Tibial nerve (tissue), 4 donors: ENCODE results near the gene SPOCK3. TPM values are rescaled to one million over a fixed set of nuclear protein-coding genes. Genes with fewer than 3 reads are reported as not detected.

Experiments
- DNase-seq, 2 donors: peaks; one replicate each; pipeline ENCODE4 v3.0.0-alpha.2; 2019; ENCODE audit warnings: low spot score in 2 of 2
- H3K27ac ChIP-seq, 4 donors: fragments of 200-600 bp; sonication (generic) in 3 of 4; one replicate each; pipeline ENCODE4 v1.5.1; 2017 to 2019; ENCODE audit warnings: mild to moderate bottlenecking in 1 of 4
- H3K27me3 ChIP-seq, 2 donors: fragments of 200-600 bp; sonication (generic) in 1 of 2; one replicate each; pipeline versions ENCODE4 v1.5.1 to v1.6.0; 2017 to 2019
- H3K36me3 ChIP-seq, 3 donors: fragments of 200-600 bp; sonication (generic); one replicate each; pipeline ENCODE4 v1.5.1; 2018 to 2019
- H3K4me1 ChIP-seq, 4 donors: fragments of 200-600 bp; sonication (generic) in 3 of 4; one replicate each; pipeline ENCODE4 v1.5.1; 2017 to 2019
- H3K4me3 ChIP-seq, 4 donors: fragments of 200-600 bp; sonication (generic) in 3 of 4; one replicate each; pipeline ENCODE4 v1.5.1; 2017 to 2019; ENCODE audit warnings: mild to moderate bottlenecking in 1 of 4, moderate library complexity in 1 of 4
- H3K9me3 ChIP-seq, 4 donors: fragments of 200-600 bp; sonication (generic) in 3 of 4; one replicate each; pipeline ENCODE4 v1.5.1; 2017 to 2019
- EP300 ChIP-seq, 2 donors: sonication (generic); formaldehyde crosslinking; IDR thresholded peaks; one replicate each; pipeline ENCODE4 v1.6.1; 2017; ENCODE audit warnings: antibody characterized with exemption in 2 of 2, mild to moderate bottlenecking in 1 of 2
- POLR2A ChIP-seq, 2 donors: fragments of 450-650 bp; IDR thresholded peaks; one replicate each; pipeline ENCODE4 v1.6.1; 2017; ENCODE audit warnings: antibody characterized with exemption in 2 of 2, mild to moderate bottlenecking in 2 of 2, moderate library complexity in 2 of 2
- WGBS, 2 donors: methylation state at CpG; one replicate each; pipeline ENCODE4 v1.1.5; 2018; 5-methylcytosine and 5-hydroxymethylcytosine counted together
- total RNA-seq, 4 donors: library from RNA; depleted of rRNA; stranded (reverse); fragments of >200 nt; gene quantifications; one replicate each; pipeline ENCODE4 v1.1.0, GENCODE V29; 2016
- TF ChIP-seq, protein P1 (sequence below), 5 experiments: fragments of 200-600 bp in 3 of 5; fragments of 450-650 bp in 2 of 5; sonication (generic) in 3 of 5; IDR thresholded peaks; one replicate each; pipeline ENCODE4 v1.5.1; 2016 to 2019; ENCODE audit warnings: antibody characterized with exemption in 5 of 5, mild to moderate bottlenecking in 3 of 5, moderate library complexity in 2 of 5

Gene SPOCK3
- total RNA-seq, 4 donors from 2014 or later = 1.5 TPM; not detected in 3

GRCh38 chr4:167248271-167248670, 14.0 kb upstream of the SPOCK3 start:
- Histone ChIP-seq H3K4me1 (no peaks in the 10 kb centered on the region), H3K9me3 (peaks cover 0 to 3% (median 0%) of the 10 kb centered on the region in 4 donors), H3K27me3 (no peaks in the 10 kb centered on the region), H3K4me3 (no peak overlapping the region), H3K36me3 (no peaks in the 10 kb centered on the region), H3K27ac (no peak overlapping the region)
- no peak for DNase-seq
- WGBS, 2 donors = 84 to 92% methylated on average over 4 of the region's 4 CpGs
- no peak for TF ChIP-seq POLR2A (IDR thresholded peaks at IDR 0.05)
- TF ChIP-seq, protein P1, sequence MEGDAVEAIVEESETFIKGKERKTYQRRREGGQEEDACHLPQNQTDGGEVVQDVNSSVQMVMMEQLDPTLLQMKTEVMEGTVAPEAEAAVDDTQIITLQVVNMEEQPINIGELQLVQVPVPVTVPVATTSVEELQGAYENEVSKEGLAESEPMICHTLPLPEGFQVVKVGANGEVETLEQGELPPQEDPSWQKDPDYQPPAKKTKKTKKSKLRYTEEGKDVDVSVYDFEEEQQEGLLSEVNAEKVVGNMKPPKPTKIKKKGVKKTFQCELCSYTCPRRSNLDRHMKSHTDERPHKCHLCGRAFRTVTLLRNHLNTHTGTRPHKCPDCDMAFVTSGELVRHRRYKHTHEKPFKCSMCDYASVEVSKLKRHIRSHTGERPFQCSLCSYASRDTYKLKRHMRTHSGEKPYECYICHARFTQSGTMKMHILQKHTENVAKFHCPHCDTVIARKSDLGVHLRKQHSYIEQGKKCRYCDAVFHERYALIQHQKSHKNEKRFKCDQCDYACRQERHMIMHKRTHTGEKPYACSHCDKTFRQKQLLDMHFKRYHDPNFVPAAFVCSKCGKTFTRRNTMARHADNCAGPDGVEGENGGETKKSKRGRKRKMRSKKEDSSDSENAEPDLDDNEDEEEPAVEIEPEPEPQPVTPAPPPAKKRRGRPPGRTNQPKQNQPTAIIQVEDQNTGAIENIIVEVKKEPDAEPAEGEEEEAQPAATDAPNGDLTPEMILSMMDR (IDR thresholded peaks at IDR 0.05) = no peak
- no peak for TF ChIP-seq EP300 (IDR thresholded peaks at IDR 0.05)

GRCh38 chr4:167239627-167240026, 5.3 kb upstream of the SPOCK3 start:
- peaks cover 0 to 8% of the 10 kb centered on the region in 2 donors for H3K27me3 ChIP-seq
- H3K36me3 ChIP-seq = no peaks in the 10 kb centered on the region
- no peak overlapping the region for H3K27ac ChIP-seq
- H3K9me3 ChIP-seq = peaks cover 0 to 4% (median 0%) of the 10 kb centered on the region in 4 donors
- 59 to 69% methylated on average over 2 of the region's 2 CpGs for WGBS, 2 donors
- TF ChIP-seq EP300 (IDR thresholded peaks at IDR 0.05) (no peak), POLR2A (IDR thresholded peaks at IDR 0.05) (no peak)
- TF ChIP-seq, protein P1 (IDR thresholded peaks at IDR 0.05) = no peak
- no peaks in the 10 kb centered on the region for H3K4me1 ChIP-seq
- H3K4me3 ChIP-seq = no peak overlapping the region
- DNase-seq = no peak

DNA sequence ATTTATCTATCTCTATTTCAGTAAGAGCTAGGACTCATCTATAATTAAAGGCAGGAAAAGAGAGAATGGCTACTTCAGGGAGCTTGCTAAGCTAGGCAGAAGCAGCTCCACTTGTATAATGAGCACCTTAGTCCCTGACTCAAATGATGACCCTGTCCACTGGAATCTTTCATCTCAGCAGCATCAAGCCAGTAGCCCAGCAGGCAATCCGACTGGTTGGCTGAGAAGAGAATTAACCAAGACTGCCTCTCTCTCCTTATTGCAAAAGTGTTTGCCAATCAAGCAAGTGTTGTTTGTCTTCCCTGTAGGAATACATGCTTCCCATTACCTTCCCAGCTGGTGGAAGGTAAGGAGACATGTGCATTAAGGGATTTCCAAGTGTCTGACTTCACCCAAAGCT, 3.9 kb upstream of the SPOCK3 start:
- WGBS, 2 donors = 60 to 71% methylated on average over 1 of the region's 1 CpG

GRCh38 chr4:167233685-167234315, 494 bp downstream of the SPOCK3 start:
- DNase-seq = no peak

More for the DNA sequence above, 3.9 kb upstream of the SPOCK3 start:
- TF ChIP-seq EP300 (IDR thresholded peaks at IDR 0.05) (no peak), POLR2A (IDR thresholded peaks at IDR 0.05) (no peak)
- TF ChIP-seq, protein P1 (IDR thresholded peaks at IDR 0.05) = no peak
- DNase-seq = no peak
- no peaks in the 10 kb centered on the region for H3K36me3 ChIP-seq
- H3K9me3 ChIP-seq = peaks cover 0 to 1% (median 0%) of the 10 kb centered on the region in 4 donors
- H3K27ac ChIP-seq = no peak overlapping the region
- H3K4me1 ChIP-seq = peaks cover 0 to 10% (median 1%) of the 10 kb centered on the region in 4 donors
- H3K27me3 ChIP-seq = peaks cover 0 to 22% of the 10 kb centered on the region in 2 donors
- H3K4me3 ChIP-seq = no peak overlapping the region

More at GRCh38 chr4:167233685-167234315, 494 bp downstream of the SPOCK3 start:
- H3K27me3 ChIP-seq = peaks cover 0 to 32% of the 10 kb centered on the region in 2 donors
- H3K27ac ChIP-seq = no peak overlapping the region
- TF ChIP-seq, protein P1 (IDR thresholded peaks at IDR 0.05) = no peak
- TF ChIP-seq EP300 (IDR thresholded peaks at IDR 0.05) = no peak
- no peak for TF ChIP-seq POLR2A (IDR thresholded peaks at IDR 0.05)
- peak overlapping the region; percentile 3 to 46 (median 28) for H3K4me3 ChIP-seq
- H3K4me1 ChIP-seq = peaks cover 0 to 11% (median 1%) of the 10 kb centered on the region in 4 donors
- no peaks in the 10 kb centered on the region for H3K36me3 ChIP-seq
- WGBS, 2 donors = 0% methylated on average over 33 to 35 of the region's 40 CpGs
- H3K9me3 ChIP-seq = no peaks in the 10 kb centered on the region
